ENCODE measurements around the gene CHMP1B.
"Not testable (repeated sequence)": the region's sequence is repeated elsewhere in the genome, so short reads cannot be mapped to it uniquely, and the experiment has no call there.

CHMP1B gene

DNA sequence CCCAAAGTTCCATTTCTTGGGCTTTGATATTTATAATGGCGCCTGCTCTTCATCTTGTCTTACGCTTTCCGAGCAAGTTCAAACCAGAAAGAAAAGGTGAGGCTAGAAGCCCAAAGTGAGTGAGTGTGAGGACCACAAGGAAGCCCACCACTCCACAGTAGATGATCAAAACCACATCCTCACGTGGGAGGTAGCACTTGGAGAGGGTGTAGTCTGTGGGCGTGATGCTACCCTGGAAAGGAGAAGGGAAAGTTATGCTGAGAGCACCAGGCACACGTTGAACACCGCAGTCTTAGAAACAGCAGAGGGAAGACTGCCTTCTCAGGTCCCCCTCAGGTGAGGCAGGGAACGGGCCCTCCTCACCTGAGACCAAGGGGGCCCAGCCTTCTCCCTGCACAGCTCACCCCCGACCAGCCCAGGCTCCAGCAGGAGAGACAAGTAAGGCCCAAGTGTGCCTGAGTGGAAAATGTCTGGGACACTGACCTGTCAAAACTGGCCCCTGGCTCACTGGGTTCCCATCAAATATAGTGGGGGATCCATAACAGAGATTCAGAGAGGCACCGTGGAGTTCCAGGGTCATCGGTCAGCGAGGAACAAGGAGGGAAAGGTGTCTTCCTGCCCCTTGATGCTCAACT is 33.3 kb downstream of the CHMP1B start:
- Histone ChIP-seq H3K36me3 (ENCODE audit: control insufficient read depth, insufficient read depth, low read length) (peaks cover 9% of the 10 kb centered on the region), H3K9me3 (ENCODE audit: control insufficient read depth, insufficient read depth, low read length) (no peaks in the 10 kb centered on the region), H3K4me1 (ENCODE audit: control insufficient read depth, insufficient read depth, low read length) (no peaks in the 10 kb centered on the region), H3K4me3 (ENCODE audit: low read length) (no peak overlapping the region), H3K27ac (ENCODE audit: low read length) (no peak overlapping the region), H3K27me3 (ENCODE audit: control insufficient read depth, insufficient read depth, low read length) (no peaks in the 10 kb centered on the region)
- no CpG with 5 or more reads among the region's 12 CpGs for WGBS (ENCODE audit: insufficient coverage, insufficient read length)
- DNase-seq (ENCODE audit: low read depth, low spot score): no peak

DNA sequence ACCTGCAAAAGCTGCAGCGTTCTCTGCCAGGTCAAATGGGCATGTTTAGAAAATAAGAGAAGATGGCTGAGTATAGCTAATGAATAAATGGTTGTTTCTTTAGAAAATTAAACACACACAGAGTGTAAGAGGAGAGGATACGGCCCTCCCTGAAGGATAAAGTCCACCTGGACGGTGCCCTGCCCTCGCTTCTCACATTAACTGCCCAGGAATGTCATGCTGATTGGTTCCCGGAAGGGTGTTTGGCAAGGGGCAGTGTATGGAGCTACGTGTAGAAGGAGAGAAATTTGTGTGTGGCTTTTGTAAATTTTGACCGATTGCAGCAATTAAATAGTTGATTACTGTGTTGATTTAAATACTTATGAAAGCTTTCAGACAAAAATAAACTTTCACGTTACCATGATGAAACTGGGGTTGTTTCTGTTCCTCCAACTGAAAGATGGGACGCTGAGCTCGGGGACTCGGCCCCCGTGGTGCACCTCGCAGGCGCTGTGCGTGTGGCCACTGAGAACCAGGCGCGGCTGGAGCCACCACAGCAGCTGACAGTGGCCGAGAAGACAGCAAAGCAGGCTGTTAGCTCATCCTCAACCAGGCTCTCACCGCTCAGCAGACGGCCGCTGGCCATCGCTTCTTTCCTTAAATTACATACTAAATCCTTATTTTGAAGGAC is 34.2 kb downstream of the CHMP1B start:
- WGBS (ENCODE audit: insufficient coverage, insufficient read length): 100% methylated on average over 2 of the region's 22 CpGs

DNA sequence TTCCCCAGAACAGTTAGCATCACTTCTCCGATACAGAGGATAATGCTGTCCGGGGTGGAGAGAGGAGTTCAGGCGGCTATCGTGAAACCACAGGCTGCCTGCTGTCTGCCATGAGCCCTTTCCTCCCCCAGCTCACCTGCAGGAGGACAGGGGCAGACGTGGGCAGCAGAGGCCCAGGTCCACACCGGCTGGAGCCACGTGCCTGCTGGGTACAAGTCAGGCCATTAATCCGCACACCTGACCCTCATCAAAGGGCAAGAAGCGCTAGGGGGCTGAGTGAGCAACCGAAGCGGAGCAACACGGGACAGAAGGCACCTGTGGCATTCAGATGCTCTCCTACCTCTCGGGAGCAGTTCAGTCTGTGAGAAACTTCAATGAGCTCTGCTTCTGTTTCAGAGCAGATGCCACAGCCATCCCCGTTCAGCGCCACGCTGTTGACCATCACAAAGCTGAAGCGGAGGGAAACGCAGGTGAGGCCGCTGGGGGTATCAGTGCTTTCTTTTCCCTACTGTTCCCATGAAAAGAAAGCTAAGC is 35.4 kb downstream of the CHMP1B start:
- no peaks in the 10 kb centered on the region for H3K27me3 ChIP-seq (ENCODE audit: control insufficient read depth, insufficient read depth, low read length)
- H3K4me1 ChIP-seq (ENCODE audit: control insufficient read depth, insufficient read depth, low read length): no peaks in the 10 kb centered on the region
- H3K36me3 ChIP-seq (ENCODE audit: control insufficient read depth, insufficient read depth, low read length): peaks cover 5% of the 10 kb centered on the region
- H3K27ac ChIP-seq (ENCODE audit: low read length): no peak overlapping the region
- no peak for DNase-seq (ENCODE audit: low read depth, low spot score)
- no peaks in the 10 kb centered on the region for H3K9me3 ChIP-seq (ENCODE audit: control insufficient read depth, insufficient read depth, low read length)
- no CpG with 5 or more reads among the region's 19 CpGs for WGBS (ENCODE audit: insufficient coverage, insufficient read length)
- no peak overlapping the region; the same call in 1 of the 2 replicates for H3K4me3 ChIP-seq (ENCODE audit: low read length)

More for the DNA sequence above, 34.2 kb downstream of the CHMP1B start:
- no peak overlapping the region for H3K27ac ChIP-seq (ENCODE audit: low read length)
- no peak for DNase-seq (ENCODE audit: low read depth, low spot score)
- H3K27me3 ChIP-seq (ENCODE audit: control insufficient read depth, insufficient read depth, low read length): no peaks in the 10 kb centered on the region
- H3K4me3 ChIP-seq (ENCODE audit: low read length): no peak overlapping the region
- H3K36me3 ChIP-seq (ENCODE audit: control insufficient read depth, insufficient read depth, low read length): peaks cover 9% of the 10 kb centered on the region
- no peaks in the 10 kb centered on the region for H3K9me3 ChIP-seq (ENCODE audit: control insufficient read depth, insufficient read depth, low read length)
- no peaks in the 10 kb centered on the region for H3K4me1 ChIP-seq (ENCODE audit: control insufficient read depth, insufficient read depth, low read length)

DNA sequence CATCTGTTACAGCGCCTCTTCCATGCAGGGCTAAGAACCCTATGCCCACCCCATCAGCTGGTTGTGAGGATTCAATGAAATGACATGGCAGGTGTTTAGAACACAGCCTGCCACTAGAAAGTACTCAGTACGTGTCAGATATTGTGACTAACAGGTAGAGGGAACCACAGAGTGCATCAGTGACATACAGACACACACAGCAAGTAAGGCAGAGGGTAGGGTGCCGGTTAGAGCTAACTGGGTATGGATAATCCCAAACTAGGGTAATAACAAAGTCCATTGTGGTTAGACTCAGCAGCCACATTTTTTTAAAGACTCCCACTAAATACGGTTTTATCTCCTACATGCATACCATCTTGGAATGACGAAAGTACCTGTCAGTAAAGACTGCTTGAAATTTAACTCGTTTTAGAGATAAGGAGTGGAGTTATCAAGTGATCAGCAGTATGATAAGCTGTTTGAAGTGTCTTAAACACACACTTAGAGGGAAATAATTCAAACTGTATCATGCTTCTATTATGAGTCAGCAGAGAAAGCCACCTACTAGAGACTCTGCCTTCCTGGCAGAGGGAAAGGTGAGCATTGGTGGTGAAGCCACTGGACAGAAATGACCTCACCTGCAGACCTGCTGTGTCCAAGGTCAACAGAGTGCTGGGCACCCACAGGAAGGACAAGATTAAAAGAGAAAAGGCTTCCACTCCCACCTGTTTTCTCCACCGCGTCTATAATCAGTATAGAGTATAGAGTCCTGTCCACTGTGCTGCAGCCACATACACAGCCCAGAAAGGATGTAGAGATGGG is 36.3 kb downstream of the CHMP1B start:
- no CpG with 5 or more reads among the region's 8 CpGs for WGBS (ENCODE audit: insufficient coverage, insufficient read length)

DNA sequence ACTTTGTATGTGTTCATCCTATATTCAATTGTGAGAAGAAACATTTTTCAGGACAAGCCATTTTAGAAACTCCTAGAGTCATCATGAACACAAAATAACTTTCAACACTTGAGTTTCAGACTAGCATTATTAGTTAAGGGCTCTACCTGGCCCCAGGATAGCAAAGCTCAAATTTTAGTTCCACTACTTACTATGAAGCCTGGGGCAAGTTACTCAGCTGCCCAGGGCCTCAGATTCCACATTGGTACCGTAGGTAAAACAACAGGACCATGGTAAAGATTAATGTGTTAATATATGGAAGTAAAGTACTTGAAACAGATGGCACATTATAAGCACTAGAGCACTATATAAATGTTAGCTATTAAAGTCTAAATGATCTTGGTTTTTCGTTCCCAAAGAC is 37.5 kb downstream of the CHMP1B start:
- H3K27ac ChIP-seq (ENCODE audit: low read length): no peak overlapping the region
- peaks cover 5% of the 10 kb centered on the region for H3K36me3 ChIP-seq (ENCODE audit: control insufficient read depth, insufficient read depth, low read length)
- no peak overlapping the region for H3K4me3 ChIP-seq (ENCODE audit: low read length)
- H3K9me3 ChIP-seq (ENCODE audit: control insufficient read depth, insufficient read depth, low read length): no peaks in the 10 kb centered on the region
- no peaks in the 10 kb centered on the region for H3K27me3 ChIP-seq (ENCODE audit: control insufficient read depth, insufficient read depth, low read length)
- no CpG with 5 or more reads among the region's 2 CpGs for WGBS (ENCODE audit: insufficient coverage, insufficient read length)
- H3K4me1 ChIP-seq (ENCODE audit: control insufficient read depth, insufficient read depth, low read length): no peaks in the 10 kb centered on the region
- DNase-seq (ENCODE audit: low read depth, low spot score): no peak

More for the DNA sequence above, 36.3 kb downstream of the CHMP1B start:
- Histone ChIP-seq H3K27me3 (ENCODE audit: control insufficient read depth, insufficient read depth, low read length) (no peaks in the 10 kb centered on the region), H3K4me1 (ENCODE audit: control insufficient read depth, insufficient read depth, low read length) (no peaks in the 10 kb centered on the region), H3K36me3 (ENCODE audit: control insufficient read depth, insufficient read depth, low read length) (peaks cover 5% of the 10 kb centered on the region), H3K27ac (ENCODE audit: low read length) (no peak overlapping the region), H3K9me3 (ENCODE audit: control insufficient read depth, insufficient read depth, low read length) (no peaks in the 10 kb centered on the region), H3K4me3 (ENCODE audit: low read length) (no peak overlapping the region)
- no peak for DNase-seq (ENCODE audit: low read depth, low spot score)

DNA sequence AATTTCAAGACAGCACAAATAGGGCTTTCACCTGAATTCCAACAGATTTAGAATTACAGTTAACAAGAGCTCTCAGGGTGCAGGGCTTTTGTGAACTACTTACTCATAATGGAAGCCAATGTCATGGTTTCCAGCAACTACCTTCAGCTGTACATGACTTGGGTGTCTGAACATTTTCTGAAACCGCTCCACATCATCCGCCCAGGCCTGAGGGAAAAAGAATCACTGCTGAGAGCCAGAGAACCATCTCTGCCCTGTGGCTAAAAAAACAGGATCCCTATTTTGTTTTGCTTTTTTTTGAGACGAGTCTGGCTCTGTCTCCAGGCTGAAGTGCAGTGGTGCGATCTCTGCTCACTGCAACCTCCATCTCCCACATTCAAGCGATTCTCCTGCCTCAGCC is 38.1 kb downstream of the CHMP1B start:
- no peak for DNase-seq (ENCODE audit: low read depth, low spot score)
- WGBS (ENCODE audit: insufficient coverage, insufficient read length): no CpG with 5 or more reads among the region's 5 CpGs
- Histone ChIP-seq H3K27me3 (ENCODE audit: control insufficient read depth, insufficient read depth, low read length) (no peaks in the 10 kb centered on the region), H3K27ac (ENCODE audit: low read length) (no peak overlapping the region), H3K4me3 (ENCODE audit: low read length) (no peak overlapping the region), H3K4me1 (ENCODE audit: control insufficient read depth, insufficient read depth, low read length) (no peaks in the 10 kb centered on the region), H3K9me3 (ENCODE audit: control insufficient read depth, insufficient read depth, low read length) (no peaks in the 10 kb centered on the region), H3K36me3 (ENCODE audit: control insufficient read depth, insufficient read depth, low read length) (peaks cover 5% of the 10 kb centered on the region)

DNA sequence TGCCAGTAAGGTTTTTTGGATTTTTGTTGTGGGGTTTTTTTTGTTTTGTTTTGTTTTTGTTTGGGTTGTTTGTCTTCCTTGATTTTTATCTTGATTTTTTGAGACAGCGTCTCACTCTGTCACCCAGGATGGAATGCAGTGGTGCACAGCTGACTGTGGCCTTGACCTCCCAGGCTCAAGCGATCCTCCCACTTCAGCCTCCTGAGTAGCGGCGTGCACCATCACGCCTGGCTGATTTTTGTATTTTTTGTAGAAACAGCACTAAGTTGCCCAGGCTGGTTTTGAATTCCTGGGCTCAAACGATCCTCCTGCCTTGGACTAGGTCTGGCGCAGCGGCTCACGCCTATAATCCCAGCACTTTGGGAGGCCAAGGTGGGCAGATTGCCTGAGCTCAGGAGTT is 40.5 kb downstream of the CHMP1B start:
- H3K4me1 ChIP-seq (ENCODE audit: control insufficient read depth, insufficient read depth, low read length): no peaks in the 10 kb centered on the region
- no peaks in the 10 kb centered on the region for H3K9me3 ChIP-seq (ENCODE audit: control insufficient read depth, insufficient read depth, low read length)
- H3K27ac ChIP-seq (ENCODE audit: low read length): no peak overlapping the region
- H3K27me3 ChIP-seq (ENCODE audit: control insufficient read depth, insufficient read depth, low read length): no peaks in the 10 kb centered on the region
- no peaks in the 10 kb centered on the region; the same call in 1 of the 2 replicates for H3K36me3 ChIP-seq (ENCODE audit: control insufficient read depth, insufficient read depth, low read length)
- H3K4me3 ChIP-seq (ENCODE audit: low read length): no peak overlapping the region
- no peak for DNase-seq (ENCODE audit: low read depth, low spot score)
- no CpG with 5 or more reads among the region's 9 CpGs for WGBS (ENCODE audit: insufficient coverage, insufficient read length)

DNA sequence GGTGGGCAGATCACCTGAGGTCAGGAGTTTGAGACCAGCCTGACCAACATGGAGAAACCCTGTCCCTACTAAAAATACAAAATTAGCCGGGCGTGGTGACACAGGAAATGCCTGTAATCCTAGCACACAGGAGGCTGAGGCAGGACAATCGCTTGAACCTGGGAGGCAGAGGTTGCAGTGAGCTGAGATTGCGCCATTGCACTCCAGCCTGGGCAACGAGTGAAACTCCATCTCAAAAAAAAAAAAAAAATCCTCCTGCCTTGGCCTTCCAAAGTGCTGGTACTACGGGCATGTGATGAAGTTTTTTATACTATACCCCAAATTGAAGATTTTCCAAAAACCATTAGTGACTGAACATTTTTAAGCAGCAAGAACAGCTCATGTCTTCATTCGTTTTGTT is 41.2 kb downstream of the CHMP1B start:
- not testable (repeated sequence) for H3K36me3 ChIP-seq (ENCODE audit: control insufficient read depth, insufficient read depth, low read length); H3K27me3 ChIP-seq (ENCODE audit: control insufficient read depth, insufficient read depth, low read length); H3K9me3 ChIP-seq (ENCODE audit: control insufficient read depth, insufficient read depth, low read length); H3K4me1 ChIP-seq (ENCODE audit: control insufficient read depth, insufficient read depth, low read length); H3K4me3 ChIP-seq (ENCODE audit: low read length); DNase-seq (ENCODE audit: low read depth, low spot score); H3K27ac ChIP-seq (ENCODE audit: low read length)
- no CpG with 5 or more reads among the region's 7 CpGs for WGBS (ENCODE audit: insufficient coverage, insufficient read length)

DNA sequence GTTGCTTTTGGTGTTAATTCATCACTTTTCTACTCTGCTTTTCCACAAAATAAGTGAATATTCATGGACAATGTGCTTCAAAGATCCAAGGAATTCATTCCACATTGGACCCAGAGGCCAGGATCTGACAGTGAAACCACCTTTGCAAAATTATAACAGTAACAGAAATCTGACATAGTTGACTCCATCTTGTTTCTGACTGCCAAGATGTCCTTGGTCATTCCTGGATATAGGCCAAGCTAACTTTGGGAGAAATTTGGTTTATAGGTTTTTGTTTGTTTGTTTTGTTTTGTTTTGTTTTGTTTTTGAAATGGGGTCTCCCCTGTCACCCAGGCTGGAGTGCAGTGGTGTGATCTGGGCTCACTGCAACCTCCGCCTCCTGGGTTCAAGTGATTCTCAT is 46.6 kb downstream of the CHMP1B start:
- no peaks in the 10 kb centered on the region for H3K4me1 ChIP-seq (ENCODE audit: control insufficient read depth, insufficient read depth, low read length)
- DNase-seq (ENCODE audit: low read depth, low spot score): no peak
- no peaks in the 10 kb centered on the region for H3K27me3 ChIP-seq (ENCODE audit: control insufficient read depth, insufficient read depth, low read length)
- no peaks in the 10 kb centered on the region; the same call in 1 of the 2 replicates for H3K36me3 ChIP-seq (ENCODE audit: control insufficient read depth, insufficient read depth, low read length)
- H3K4me3 ChIP-seq (ENCODE audit: low read length): no peak overlapping the region
- no peaks in the 10 kb centered on the region for H3K9me3 ChIP-seq (ENCODE audit: control insufficient read depth, insufficient read depth, low read length)
- H3K27ac ChIP-seq (ENCODE audit: low read length): no peak overlapping the region
- no CpG with 5 or more reads among the region's 1 CpG for WGBS (ENCODE audit: insufficient coverage, insufficient read length)

DNA sequence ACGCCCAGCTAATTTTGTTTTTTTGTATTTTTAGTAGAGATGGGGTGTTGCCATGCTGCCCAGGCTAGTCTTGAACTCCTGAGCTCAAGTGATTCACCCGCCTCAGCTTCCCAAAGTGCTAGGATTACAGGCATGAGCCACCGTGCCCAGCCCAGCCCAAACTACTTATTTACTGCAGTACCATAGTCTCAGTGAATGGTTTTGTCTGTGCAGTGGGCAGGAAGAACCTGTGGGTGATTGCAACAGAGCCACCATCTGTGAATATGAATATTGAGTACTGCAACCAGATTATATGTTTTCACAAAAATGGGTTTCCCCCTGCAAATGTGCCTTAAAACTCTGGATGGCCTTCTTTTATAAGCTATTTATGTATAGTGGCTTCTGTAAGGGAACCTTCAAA is 47.9 kb downstream of the CHMP1B start:
- H3K9me3 ChIP-seq (ENCODE audit: control insufficient read depth, insufficient read depth, low read length): no peaks in the 10 kb centered on the region
- DNase-seq (ENCODE audit: low read depth, low spot score): no peak
- WGBS (ENCODE audit: insufficient coverage, insufficient read length): no CpG with 5 or more reads among the region's 3 CpGs

More for the DNA sequence above, 47.9 kb downstream of the CHMP1B start:
- H3K27ac ChIP-seq (ENCODE audit: low read length): no peak overlapping the region
- H3K27me3 ChIP-seq (ENCODE audit: control insufficient read depth, insufficient read depth, low read length): no peaks in the 10 kb centered on the region
- H3K4me3 ChIP-seq (ENCODE audit: low read length): no peak overlapping the region
- no peaks in the 10 kb centered on the region for H3K4me1 ChIP-seq (ENCODE audit: control insufficient read depth, insufficient read depth, low read length)
- no peaks in the 10 kb centered on the region; the same call in 1 of the 2 replicates for H3K36me3 ChIP-seq (ENCODE audit: control insufficient read depth, insufficient read depth, low read length)

Measured in iPS DF 6.9 (cell line).